ENCODE results near the gene STIMATE.

Gene STIMATE

DNA sequence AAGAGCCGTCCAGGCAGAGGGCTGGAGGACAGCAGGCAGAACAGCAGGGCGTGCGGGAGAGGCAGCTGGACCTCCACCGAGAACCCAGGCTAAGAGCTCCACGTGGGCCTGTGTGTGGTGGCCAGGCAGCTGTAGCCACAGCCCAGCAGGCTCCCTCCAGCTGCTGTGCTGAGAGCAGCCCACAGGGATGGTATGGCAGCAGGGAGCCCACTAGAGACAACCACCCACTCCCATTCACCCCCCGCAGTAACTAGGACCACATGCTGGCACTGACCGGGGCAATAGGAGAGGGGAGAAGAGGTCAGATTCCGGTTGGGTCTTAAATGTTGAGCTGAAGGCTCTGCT lies 37.0 kb downstream of the STIMATE start:
- no peak for DNase-seq

DNA sequence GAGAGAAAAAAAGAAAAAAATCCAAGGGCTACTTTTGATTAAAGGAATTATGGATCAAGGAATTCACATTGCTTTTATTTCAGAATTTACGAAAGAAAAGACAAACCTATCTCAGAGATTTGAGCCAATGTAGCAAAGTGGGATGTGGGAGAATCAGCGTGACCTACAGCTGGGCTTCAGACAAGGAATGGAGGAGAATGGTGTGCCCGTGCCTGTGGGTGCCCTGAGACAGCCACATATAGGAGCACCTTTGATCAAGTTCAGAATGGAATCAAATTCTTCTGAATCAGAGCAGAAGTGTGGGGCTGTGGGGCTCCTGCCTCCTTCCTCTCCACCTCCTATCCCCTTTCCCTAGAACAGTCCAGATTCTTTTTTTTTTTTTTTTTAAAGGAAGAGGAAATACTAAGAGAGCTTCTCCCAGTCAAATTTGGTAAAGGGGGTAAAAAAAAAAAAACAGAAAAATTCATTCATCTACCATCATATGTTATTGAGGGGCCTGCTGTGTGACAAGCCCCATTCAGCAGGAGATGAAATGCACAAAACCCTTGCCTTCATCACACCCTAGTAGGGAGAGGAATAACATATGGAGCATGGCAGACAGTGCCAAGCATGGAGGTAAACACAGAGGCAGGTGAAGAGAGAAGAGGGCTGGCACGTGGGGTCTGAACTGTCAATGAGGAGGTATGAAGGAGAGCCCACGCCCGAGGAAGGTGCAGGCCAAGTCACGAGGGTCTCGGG lies 37.5 kb downstream of the STIMATE start:
- DNase-seq = no peak

DNA sequence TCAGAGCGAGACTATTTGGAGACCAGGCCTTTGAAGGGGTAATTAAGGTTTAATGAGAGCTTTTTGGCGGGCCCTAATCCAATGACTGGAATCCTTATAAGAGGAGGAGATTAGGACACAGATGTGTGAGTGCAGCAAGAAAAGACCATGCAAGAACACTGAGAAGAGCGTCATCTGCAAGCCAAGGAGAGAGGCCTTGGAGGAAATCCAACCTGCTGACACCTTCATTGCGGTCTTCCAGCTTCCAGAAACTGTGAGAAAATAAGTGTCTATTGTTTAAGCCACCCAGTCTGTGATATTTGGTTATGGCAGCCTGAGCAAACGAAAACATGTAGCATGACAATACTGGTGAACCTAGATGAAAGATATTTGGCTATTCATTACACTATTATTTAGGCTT lies 39.5 kb downstream of the STIMATE start:
- DNase-seq = no peak

DNA sequence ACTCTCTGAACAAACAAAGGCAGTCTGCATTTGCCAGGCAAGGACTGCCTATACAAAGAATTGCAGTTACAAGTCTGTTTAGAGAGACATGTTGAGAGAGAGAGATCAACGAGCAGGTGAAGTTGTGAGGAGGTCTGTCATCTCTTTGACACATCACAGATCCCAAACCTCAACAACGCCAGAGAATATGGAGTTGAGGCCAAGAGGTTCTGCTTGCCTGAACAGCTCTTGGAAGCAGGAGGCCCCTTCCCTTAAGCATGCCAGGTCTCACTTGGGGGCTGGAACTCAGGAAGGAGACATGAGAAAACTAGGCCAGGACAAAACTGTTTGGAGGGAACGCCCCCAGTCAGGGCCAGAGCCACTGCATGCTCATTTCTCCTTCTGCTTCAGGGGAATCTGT lies 40.2 kb downstream of the STIMATE start:
- no peak for DNase-seq

DNA sequence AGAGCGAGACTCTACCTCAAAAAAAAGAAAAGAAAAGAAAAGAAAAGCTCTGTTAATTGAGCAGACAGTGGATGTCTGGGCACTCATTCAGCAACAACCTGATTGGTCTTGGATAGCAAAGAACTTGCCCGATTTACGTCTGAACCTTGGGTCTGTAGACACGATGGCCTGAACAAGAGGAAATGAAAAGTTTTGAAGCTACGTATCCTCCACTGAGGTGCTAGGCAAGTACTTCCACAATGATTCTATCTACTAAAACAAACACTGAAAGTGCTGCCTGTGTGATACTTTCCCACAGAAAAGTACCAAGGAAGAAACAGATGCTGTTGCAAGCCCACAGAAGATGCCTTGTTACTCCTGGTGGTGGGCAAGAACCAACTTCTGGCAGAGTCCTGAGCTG lies 40.7 kb downstream of the STIMATE start:
- DNase-seq = no peak

DNA sequence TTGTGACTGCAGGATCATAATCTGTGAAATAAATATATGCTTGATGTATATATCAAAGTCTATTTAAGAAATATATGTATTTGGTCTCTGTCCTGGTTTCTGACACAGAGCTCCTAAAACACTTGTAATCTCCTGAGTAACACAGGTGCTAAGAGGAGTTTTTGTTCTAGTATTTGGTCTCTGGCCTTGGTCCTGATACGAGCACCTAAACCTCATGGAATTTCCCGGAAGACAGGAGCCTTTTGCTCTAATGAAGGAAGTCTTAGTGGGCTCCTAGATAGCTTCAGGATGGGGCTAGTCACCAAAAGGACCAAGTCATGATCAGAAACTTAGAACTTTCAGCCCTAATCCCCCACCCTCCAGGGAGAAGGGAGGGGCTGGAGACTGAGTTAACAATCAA lies 43.3 kb downstream of the STIMATE start:
- no peak for DNase-seq

DNA sequence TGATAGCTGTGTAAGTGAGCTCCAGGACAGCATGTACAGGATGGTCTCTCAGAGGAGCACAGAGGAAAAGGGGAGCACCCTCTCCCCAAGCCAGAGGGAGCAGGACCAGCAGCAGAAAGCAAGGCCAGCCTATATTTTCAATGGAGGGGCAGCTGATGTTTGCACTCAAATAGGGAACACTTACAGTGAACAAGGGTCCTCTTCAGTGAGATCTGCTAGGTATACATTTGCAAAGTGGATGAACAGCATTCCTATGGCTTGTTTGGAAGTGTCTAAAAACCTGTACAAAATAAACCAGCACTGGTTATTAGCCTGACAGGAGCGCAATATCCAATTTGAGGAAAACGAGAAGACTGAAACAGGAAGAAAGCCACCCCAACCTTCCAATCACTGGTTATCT lies 44.9 kb downstream of the STIMATE start:
- DNase-seq = no peak

DNA sequence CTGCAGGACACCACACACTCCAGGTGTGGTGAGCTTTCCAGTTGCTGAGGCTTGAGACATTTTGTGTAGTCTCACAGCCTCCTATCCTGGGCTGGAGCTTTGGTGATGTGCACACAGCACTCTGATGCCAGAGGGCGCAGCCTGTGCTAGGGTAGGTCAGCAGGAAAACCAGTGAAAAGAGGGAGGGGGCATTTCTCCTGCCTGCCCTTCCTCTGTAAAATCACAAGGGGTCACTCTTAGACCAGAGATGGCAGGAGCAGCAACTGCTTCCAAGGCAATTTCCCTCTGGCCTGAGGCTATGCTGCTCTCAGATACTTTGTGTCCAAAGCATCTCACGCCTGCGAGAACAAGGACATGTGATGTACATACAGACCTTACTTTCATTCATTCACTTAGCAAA lies 46.0 kb downstream of the STIMATE start:
- peak; percentile 20 to 38 for DNase-seq

DNA sequence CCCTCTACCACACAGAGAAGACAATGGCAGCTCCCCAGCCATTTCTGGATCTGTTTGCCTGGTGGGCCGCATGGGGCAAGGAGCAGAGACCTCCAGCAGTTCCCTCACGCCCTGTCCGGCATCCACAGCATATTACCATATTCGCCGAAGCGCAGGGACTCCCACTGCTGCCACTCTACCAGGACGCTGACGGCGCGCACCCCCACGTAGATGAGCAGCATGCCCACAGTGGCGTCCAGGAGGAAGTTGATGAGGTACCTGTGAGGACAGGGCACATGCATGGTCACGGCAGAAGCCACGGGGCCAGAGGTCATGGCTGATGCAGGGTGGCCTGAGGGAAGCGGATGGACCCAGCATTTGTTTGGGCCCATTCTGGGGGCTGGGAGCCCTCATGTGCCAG lies 47.7 kb downstream of the STIMATE start:
- DNase-seq = no peak

DNA sequence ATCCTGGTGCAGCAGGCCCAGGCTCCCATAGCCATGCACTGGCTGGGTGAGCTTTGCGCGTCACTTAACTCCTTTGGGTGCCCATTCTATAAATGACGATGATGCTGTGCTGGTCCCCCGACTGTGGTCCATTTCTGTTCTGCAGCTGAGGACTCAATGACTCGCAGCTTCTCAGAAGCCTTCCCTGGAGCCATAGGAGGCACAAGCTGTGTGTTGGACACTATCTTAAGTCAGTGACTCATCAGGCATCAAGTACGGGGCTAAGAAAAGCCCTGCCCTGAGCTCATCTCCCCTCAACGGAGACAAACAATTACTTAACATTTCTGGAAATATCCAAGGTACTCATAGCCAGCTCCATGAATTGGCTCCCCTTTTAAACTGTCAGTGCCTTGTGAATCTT lies 48.7 kb downstream of the STIMATE start:
- no peak for DNase-seq

DNA sequence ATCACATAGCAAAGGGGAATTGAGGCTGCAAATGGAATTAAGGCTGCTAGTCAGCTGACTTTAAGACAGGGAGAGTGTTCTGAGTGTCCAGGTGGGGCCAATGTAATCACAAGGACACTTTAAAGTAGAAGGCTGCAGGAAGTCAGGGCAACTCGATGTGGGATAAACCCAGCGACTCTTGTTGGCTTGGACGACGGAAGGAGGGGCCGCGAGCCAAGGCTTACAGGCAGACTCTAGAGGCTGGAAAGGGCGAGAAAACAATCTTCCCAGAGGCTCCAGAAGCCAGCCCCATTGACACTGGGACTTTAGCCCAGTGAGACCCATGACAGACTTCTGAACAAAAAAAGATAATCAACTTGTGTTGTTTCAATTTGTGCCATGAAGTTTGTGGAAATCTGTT lies 49.6 kb downstream of the STIMATE start:
- DNase-seq = no peak

DNA sequence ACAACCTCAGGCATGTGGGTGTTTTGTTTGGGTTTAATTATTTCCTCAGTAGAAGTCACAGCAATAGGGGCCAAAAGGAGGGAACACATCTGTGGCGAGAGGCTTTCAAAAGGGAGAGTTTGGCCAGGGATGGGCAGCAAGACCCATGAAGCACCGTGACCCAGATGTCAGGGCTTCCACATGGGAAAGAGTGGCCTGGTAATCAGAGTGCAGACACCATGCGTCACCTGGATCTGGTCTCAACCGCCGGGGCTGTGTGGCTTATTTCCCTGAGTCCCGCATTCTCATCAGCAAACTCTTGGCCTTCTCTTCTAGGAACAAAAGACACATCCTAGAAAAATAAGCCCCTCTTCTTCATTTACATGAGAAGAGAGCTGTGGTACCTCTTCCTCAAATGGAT lies 50.1 kb downstream of the STIMATE start:
- no peak for DNase-seq

DNA sequence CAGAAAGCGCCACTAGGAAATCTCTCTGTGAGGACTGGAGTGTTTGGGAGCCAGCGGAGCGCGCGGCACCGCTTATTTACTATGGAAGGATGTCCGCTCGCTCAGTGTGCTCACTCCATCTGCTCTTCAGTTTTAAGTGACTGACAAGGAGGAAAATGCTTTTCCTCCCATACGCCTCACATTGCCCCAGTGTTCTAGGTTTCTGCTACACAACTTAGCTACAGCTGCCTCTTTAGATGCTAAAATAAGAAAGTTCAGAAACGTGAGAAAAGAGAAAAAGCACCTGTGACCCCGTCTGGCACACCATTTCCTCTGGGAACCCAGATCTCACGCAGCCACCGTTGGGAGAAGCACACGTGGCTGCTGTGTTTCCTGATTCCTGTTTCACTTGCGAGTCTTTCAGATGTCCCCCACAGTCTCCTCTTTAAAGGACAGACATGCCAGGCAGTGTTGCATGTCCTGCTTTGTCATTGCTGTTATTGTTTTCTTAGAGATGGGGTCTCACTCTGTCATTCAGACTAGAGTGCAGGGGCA lies 50.8 kb downstream of the STIMATE start:
- no peak for DNase-seq

DNA sequence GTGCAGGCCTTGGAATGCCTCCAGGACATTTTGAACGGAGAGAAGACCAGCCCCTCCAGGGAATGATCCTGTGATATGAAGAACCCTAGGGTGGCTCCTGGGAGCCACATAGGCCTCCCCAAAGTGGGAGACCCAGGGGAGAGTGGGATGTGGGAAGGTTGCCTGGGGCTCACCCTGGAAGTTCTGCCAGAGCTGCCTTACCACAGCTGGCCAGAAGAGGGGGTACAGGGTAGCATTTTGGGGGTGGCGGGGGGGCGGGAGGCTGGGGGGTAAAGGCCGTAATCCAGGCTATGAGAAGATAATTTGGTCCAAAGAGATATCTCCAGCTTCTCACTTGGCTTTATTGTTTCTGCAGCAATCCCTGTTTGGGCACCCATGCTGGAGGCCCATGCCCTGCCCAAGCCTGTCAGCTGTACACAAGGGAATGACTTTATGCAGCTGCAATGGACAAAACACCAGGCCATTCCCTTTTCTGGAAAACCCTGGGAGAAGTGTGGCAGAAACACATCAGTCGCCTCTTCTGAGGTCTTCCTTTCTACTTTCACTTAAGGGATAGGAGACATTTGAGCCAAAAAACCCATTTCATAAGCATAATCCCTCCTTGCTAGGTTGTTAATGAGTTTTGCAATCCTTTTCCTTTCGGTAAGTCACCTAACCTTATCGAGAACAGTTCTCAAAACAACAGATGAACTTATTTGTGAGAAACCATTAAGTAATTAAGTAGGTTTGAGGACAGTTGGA lies 51.5 kb downstream of the STIMATE start:
- peak; percentile 21 to 25 for DNase-seq

DNA sequence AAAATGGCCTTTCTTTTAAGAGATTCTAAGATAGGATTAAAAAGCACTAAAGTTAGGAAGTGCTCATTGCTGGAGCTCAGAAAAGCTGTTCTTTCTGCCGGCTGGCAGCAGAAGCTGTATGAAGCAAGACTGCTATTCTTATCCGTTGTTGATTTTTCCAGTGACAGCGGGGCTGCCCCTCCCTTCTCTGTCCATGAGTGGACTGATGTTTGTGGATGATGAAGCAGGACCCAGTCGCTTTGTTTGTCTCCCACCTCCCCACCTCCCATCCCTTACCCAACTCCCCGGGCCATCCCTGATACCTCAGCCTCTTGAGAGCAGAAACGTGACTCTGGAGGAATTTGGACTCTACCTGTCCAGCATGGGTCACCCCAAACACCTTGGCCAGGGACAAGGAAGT lies 52.2 kb downstream of the STIMATE start:
- DNase-seq = no peak

DNA sequence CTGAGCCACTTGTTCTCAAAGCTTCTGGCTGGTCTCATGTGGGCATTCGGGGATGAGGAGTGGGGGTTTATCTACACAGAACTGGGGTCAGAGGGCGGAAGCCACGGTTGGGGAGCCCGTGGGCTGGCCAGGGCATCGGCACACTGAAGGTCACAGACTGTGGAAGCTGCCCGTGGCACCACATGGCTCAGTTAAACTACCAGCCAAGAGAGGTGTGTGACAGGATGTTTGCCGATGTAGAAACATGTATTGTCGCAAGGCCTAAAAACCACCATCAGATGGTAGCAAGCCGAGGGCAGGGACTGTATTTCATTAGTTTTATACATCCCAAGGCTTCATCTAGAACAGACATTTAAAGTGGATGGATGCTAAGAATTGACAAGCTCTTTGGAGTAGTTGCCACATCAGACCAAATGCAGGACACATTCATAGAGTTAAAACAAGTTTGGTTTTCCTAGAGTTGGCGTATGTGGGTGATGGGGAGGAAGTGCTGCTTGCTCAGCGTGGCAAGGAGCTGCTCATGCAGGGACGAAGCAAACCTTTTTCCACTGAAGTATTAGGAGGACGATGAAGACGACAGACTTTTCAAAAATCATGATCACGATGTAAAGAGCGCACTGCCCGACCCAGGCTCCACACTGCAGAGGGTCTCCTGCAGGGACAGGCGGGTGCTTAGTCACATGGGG lies 52.9 kb downstream of the STIMATE start:
- DNase-seq = no peak

DNA sequence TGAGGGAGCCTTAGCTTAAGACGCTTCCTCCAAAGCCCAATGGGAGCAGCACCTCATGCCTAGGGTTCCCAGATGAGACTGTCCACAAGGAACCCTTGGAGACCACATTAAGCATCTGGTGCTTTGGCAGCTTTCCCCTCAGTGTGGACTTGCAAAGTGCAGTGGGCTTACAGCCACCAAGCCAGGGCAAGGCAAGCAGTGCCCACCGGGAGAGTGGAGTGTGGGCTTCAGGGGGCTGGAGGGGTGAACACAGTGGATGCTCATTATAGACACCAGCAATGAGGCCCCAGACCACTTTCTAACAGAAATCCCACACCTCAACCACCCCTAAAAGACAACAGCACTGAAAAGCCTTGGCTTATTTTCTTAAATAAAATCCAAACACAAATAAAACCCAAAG lies 53.5 kb downstream of the STIMATE start:
- no peak for DNase-seq

DNA sequence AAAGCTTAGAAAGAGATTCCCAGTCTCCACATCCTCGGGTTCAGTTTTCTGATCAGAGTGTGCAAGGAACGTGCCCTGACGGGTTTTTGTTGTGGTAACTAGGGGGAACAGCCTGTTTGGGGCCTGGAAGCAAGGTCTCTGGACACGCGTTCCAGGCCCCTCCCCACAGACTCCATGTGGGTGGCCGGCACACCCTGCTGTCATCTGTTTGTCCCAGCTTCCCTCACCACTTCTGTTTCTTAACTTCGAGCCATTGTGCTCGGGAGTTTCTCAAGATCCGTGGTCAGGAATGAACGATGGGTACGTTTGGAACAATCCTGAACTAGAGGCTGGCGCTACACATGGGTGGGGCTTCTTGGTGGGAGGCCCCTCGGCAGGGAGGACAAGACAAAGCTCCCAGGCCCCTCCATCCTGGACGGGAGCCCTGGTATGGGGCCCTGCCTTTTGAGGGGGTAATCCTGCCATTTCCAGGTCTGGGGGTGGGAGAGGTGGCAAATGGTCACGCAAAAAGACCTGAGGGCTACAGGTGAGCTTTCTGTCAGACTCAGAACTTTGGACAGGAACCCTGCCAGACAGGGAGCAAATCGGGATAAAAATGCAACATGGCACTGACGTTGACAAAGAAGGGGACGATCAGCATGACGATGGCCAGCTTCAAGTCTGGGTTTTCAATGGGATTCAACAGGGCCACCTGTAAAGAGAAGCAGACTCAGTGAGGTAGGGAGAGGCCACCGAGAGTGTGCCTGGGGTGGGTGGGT lies 54.1 kb downstream of the STIMATE start:
- DNase-seq = no peak

DNA sequence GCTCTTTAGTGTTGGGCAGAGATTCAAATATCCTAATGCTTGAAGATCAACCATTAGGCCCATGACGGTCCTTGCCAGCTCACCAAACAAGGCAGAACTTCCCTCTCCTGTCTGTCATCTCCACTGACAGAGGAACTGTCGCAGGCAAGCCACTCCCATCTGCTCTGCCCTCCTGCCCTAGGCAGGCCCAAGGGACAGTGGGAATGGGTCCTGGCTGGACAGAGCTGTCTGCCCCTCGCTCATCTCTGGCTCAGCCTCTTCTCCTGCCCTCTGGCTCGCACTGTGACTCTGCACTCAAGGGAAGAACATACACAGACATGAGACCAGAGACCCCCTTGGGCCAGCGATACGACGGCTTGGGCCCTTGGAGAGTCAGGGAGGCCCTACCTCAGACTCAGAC lies 54.9 kb downstream of the STIMATE start:
- DNase-seq = no peak

DNA sequence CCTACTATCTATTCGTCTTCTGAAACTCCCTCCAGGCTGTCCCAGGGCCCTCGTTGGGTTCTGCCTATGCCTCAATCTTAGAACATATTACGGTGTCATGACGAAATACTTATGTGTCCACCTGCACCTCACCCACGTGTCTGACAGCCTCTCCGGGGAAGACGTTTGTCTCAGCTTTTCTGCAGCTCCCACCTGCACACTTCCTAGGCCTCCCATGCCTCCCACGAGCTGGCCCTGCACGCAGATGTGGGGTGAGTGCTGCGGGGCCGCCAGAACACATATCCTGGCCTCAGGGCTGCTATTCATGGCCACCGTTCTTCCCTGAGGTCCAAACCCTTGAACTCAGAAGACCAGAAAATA lies 55.4 kb downstream of the STIMATE start:
- no peak for DNase-seq

DNA sequence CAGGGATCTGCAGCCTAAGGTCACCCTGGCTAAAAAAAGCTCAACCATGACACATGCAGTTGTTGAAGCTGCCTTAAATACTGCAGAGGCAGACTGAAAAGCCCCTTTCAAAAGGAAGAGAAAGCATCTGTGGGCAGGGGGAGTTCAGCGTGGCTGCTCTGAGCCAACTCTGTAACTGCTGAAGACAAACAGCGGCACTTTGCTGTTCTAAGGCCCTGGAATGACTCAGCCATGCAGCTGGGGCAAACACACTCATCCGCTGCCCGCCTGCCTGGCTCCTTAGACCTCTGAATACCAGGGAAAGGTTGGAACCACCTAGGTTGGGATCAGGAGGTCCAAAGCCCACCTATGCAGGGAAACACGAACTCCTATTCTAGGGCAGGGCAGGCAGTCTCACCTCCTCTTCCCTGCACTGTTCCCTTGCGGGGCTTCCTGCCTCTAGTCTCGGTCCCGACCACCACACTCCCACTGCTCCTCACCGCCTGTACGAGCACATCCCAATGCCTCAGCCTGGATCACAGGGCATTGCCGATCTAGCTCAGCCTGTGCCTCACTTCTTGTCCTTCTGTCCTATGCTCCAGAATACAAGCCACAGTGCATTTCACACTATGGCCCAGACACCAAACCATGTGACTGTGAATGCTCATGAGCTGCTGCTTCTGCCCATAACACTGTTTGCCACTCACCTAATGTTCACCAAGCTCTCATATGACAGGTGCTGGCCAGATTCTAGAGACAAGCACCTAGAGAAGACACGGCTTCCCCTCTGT lies 56.0 kb downstream of the STIMATE start:
- no peak for DNase-seq

DNA sequence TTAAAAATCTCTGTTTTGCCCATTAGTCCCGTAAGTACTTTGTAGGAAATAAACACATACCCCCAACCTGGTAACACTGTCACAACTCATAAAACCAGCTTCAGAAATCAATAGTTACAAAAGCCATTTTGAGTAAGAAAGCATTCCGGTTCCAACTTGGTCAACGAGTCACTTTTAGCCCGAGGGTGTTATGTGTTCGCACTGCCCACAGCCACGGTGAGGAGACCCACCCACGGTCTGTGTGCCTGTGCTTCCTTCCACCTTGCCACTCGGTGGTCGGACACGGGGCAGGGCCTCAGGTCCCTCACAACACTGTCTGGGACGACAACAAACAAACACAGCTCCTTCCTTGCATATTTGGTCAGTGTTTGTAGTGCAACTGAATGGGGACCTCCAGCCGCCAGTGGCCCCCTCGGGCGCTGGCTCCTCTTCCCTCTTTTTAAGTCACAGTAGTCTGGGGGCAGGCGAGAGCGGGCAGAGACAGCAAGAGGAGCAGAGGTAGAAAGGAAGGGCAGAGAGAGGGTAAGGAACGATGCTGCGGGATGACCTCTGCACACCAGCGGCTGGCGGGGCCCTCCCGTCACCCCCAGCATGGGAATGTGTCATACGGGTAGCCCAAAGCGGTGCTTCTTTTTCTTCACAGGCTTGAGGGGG lies 57.3 kb downstream of the STIMATE start:
- DNase-seq = no peak

Measured in activated CD4-positive, alpha-beta T cell treated with anti-CD3 and anti-CD28 coated beads, Interleukin-2, amount 50 U/mL, for 48 hours (primary cell).